Germinal center (tissue), 1 donor: ENCODE results near the gene ZC2HC1C.
"Not testable (repeated sequence)": the region's sequence is repeated elsewhere in the genome, so short reads cannot be mapped to it uniquely, and the experiment has no call there.

ENCODE experiments used
- DNase-seq: peaks from one replicate; pipeline ENCODE4 v3.0.0; 2012; ENCODE audit warnings: mixed read lengths, low spot score

ZC2HC1C gene

DNA sequence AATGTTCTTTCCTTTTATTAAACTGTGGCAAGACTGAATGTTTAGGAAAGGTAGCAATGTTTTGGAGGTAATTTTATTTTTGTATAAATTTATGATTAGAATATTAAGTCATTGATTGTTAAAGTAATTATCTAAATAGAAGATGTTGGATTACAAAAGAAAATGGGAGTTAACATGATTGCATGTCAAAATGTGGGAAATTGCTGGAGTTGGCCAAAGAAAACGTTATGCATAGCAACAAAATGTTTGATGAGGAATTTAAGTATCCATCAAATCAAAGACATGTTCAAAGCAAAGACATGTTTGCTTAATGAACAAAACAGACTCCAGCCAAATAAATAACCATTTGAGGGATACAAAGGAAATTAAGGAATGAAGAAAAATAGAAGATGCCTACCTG lies 15.0 kb upstream of the ZC2HC1C start:
- DNase-seq: no peak

DNA sequence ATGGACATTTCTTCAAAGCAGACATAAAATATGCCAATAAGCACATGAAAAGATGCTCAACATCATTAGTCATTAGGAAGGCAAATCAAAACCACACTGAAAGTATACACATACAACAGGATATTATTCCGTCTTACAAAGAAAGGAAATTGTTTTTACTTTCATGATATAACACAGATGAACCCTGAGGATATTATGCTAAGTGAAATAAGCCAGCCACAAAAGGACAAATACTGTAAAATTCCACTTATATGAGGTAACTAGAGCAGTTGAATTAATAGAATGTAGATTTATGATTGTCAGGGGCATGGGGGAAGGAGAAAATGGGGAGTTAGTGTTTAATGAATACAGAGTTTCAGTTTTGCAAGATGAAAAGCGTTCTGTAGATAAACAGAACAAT lies 9.8 kb upstream of the ZC2HC1C start:
- no peak for DNase-seq

DNA sequence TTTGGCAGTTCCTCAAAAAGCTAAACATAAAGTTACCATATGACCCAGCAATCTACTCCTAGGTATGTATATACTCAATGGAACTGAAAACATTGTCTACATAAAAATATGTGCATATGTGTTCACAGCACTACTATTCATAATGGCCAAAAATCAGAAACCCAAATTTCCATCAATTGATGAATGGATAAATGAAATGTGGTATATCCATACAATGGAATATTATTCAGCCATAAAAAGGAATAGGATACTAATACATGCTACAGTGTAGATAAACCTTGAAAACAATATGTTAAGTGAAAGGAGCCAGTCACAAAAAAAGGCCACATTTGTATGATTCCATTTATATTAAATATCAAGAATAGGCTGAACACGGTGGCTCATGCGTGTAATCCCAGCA lies 9.0 kb upstream of the ZC2HC1C start:
- no peak for DNase-seq

DNA sequence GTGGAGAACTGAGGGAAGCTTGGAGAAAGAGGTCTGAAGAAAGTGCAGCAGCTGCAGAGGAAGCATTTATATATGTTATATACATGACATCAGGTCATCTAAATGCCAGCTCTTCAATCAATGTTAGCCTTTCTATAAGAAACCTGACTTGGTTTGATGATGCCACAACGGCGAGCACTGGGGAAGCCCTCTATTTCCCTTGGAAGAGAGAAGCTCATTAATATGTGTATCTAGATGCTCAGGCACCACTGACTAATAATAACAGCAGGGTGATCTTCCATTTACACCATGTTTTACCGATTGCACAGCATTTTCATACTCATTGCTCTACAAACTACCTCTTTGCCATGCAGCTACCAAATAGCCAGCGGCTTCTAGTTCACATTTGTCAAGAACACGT lies 6.4 kb upstream of the ZC2HC1C start:
- no peak for DNase-seq

DNA sequence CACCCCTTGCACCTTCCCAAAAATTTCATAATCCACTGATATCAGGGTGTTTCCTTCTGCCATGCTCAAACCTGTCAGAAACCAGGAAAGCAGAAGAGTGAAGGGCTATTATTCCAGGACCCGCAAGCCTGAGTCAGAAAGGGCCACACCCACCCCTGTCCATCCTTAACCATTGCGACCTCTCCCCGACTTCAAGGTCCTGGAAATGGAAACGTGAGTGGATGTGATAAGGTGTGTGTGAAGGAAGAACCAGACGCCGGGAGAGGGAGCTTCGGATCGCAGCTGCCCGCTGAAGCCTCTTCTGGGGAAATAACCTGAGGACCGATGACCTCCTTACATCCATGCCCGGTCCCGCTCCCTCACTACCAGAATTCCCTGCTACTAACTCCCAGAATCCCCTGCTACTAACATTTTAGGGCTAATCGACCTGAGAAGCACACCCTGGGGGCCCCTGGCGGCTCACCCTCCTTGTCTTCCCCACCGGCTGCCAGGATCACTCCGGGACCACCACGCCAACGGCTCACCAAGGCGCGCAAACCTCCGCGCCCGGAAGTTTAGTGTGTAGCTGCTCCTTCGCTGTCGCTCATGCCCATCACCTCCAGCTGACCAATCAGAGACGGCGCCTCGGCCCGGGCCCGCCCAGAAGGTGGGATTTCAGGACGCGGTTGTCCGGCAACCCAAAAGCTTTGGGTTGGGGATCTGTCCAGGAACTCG lies 5.8 kb upstream of the ZC2HC1C start, which contains the start of gene ACYP1:
ACYP1 (minus strand) TSS at position 534 of the 714 bp plus-strand sequence; CDS start at position 63, 471 bp downstream.
- DNase-seq: peak; percentile 94

DNA sequence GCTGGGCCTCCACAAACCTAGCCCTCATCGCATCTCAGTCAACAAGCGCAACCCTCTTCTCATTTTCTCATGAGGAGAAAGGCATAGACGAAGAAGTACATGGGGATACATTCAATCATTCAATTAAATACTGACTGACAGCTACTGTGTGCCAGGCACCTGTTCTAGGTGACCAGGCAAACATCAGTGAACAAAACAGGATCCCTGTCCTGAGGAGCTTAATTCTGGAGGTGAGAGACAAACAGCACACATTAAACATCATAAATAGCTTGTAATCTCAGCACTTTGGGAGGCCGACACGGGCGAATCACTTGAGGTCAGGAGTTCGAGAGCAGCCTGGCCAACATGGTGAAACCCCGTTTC lies 5.3 kb upstream of the ZC2HC1C start:
- DNase-seq: no peak

DNA sequence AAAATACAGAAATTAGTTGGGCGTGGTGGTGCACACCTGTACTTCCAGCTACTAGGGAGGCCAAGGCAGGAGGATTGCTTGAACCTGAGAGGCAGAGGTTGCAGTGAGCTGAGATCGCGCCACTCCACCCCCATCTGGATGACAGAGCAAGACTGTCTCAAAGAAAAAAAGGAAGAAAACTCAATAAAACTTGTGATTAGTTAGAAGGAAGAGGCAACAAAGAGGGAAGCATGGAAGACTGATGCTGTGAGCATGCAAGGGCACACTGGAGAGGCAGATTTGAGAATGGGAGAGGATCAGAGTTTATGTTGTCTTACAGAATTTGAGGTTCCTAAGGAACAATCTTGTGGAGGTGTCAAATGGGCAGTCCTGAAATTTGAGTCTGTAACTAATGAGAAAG lies 2.8 kb upstream of the ZC2HC1C start:
- DNase-seq: no peak

DNA sequence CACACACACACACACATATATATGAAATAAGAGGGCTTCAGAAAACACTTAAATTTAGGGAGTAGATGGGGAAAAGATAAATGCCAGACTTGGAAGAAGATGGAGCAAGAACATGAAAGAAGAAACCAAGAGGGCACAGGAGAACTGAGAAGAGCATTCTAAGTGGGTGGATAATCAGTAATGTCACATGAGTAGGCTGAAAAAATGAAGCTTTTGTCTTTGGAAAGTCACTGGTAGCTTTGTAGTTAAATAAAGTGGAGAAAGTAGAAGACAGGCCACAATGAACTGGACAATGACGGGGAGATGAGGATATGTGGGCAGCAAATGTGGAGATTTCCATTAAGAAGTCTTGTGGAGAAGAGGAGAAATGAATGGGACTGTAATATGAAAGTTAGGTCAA lies 2.2 kb upstream of the ZC2HC1C start:
- DNase-seq: no peak

DNA sequence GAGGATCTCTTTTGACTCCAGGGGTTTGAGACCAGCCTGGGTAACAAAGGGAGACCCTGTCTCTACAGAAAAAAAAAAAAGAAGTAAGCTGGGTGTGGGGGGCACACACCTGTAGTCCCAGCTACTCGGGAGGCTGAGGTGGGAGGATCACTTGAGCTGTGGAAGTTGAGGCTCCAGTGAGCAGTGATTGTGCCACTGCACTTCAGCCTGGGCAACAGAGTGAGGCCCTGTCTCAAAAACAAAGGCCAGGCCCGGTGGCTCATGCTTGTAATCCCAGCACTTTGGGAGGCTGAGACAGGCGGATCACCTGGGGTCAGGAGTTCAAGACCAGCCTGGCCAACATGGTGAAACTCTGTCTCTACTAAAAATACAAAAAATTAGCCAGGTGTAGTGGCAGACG lies 1.7 kb upstream of the ZC2HC1C start:
- DNase-seq: not testable (repeated sequence)

DNA sequence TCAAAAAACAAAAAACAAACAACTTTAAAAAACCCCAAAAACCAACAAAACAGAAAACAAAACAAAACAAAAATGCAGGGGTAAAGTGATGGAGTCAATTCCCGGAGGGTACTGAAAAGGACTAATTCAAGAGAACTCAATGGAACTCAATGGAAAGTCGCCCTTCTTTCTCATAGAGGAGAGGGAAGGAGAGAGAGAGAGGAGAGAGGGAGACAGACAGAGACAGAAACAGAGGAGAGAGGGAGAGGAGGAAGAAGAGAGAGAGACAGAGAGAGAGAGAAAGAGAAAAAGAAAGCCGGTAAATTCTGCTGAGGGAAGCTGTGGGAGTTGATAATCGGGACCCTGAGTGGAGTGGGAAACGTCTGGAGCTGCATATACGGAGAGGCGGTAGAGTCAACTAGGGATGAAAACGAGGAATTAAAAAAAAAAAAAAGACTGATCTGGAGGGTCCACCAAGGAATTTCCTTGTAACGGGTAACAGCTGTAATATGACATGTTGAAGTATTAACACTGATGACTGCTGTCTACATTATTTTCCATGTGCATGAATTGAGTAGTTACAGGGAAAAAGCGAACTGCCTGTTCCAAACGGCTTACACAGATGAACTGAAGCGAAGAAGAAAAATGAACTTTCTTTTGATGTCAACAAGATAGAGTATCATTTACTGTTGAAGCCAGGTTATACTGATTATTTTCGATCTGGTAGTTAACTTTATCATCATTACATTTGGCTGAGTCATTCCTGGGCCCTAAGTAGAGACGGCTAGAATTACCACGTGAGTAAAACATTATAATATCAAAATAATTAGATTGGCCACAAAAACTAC lies 934 bp upstream of the ZC2HC1C start:
- DNase-seq: no peak

DNA sequence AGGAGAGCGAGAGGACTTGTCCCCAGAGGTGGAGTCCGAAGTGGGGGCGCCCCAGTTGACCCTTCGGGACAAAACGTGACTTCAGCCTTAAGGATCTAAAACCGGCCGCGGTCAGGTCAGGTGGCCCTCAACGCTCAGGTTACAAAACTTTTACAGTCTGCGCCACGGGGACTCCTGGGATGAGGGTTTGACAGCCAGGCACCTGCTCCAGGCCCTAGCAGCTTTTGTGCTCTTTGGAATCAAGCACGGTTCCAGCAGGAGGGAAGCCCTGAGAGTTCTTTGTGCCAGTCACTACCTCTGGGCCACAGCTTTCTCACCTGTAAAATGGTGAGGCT lies 337 bp downstream of the ZC2HC1C start:
- no peak for DNase-seq

DNA sequence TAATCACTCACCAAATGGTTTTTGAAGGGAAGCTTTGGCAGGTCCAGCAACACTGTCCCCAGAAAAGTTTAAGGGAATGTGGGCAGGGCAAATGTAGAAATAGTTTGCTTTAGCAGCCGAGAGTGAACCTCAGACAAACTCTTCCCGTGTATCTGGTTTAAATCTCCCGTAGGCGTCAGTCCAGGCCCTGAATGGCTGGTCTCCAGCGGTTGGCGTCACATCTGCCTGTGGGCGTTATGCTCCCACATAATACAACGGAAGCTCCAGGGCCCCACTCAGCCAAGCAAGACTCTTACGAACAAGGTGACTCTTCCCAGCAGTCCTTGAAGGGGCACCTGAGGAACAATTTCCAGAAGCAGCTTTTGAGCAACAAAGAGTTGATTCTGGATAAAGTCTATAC lies 942 bp downstream of the ZC2HC1C start:
- DNase-seq: no peak

DNA sequence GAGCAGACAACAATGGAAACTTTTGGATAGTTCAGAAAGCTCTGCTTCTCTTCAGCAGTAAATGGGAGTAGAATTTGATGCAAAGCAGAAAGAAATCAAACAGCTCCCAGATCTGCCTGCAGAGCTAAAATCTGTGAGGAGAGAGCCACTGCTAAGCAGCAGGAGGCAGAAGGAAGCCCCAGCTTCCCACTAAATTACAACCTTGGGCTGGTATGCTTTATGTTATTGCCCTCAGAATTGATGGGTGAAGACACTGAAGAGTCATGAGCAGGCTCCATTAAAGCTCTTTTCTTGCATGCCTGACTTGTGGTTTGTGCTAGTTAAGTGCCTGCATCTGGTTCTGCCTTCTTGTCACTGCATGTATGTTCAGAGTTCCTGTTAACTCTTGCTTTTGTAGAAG lies 8.4 kb downstream of the ZC2HC1C start:
- DNase-seq: no peak

DNA sequence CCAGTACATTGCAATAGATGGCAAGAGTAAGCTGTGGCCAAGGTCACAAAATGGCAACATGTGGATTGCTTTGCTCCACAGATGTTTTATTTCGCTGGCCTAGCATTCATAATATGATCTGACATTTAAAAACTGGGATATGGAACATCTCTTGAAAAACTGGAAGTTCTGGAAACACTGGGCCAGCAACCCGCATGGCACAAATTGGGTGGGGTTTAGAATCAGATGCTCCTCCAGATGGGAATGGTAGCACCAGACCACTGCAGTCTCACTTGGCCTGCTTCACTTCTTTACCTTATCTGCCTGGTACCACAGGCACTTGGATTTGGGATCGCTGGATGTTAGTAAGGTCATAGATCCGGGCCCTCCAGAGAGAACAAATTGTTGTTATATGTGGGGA lies 10.1 kb downstream of the ZC2HC1C start:
- no peak for DNase-seq

DNA sequence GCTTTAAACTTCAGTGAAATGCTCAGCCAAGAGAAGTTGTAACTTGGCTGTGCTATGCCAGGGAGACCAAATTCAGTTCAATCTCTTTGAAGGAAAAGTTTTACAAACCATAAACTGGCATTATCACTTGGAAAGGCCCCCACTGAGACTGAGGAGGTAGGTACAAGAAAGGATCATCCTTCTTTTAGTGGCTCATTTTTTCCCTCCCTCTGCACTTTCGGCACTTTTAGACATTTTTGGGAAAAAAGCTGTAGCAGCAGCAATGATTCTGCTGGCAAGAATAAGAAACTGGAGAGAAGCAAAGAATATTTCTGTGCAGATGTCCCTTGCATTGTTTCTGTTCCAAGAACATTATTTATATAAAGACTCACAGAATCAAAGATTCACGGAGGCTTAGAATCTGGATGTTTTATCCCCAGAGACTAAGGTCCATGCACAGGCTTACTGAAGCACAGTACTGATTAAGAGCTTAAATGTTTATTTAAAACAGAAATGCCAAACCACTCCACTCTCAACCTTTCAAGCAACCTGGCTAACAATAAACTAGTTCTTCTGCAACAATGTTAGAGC lies 12.3 kb downstream of the ZC2HC1C start:
- DNase-seq: no peak

DNA sequence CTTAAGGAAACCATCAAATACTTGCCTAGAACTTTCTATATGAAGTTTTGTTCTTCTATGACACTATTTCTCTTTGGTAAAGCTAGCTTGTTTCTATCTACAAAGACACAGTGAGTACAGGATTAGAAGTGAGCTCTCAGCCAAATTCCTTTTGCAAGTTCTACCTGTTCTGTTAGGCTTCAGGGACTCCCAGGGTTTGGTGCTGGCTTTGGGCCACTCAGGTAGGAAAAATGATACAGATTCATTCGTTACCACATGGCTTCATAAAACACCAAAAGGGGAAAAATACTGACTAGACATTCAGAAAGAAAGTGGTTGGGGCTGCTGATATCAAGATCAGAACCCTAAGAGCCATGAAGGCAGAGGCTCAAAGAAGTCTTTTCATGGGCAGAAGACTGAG lies 13.8 kb downstream of the ZC2HC1C start:
- no peak for DNase-seq

DNA sequence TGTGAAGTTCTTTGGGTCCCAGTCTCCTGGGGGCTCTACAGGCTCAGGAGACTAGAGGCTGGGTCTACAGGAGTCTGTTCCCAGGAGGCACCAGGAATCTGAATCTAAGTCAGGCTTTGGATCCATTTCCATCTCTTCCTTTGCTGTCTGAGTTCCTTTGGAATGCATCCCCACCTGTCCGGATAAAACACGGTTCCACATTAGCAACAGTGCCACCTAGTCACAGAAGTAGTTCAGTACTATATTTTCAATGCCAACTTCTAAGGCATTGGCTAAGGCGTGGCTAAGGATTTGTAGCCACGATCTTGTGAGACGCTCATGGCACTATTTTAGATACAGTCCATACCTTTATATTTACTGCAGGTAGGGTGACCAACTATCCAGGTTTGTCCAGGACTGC lies 15.1 kb downstream of the ZC2HC1C start:
- no peak for DNase-seq

DNA sequence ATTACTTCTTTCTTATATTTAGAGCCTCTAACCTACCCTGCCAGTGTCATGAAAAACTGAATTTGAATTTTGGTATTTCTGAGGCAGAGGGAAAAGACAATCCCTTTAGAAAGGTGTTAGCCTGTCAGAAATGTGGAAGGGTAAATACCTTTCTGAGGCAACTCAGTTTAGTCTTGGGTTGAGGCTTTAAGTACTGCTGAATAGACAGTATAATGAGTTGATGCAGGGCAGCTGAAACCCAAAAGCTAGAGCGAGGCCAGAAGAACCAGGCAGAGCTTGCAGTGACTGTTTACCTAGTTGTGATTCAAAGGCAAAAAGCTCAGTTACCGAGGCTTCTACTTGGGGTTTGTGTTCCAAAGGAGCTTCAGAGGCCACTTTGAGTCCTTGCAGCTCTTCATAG lies 18.7 kb downstream of the ZC2HC1C start:
- DNase-seq: no peak

DNA sequence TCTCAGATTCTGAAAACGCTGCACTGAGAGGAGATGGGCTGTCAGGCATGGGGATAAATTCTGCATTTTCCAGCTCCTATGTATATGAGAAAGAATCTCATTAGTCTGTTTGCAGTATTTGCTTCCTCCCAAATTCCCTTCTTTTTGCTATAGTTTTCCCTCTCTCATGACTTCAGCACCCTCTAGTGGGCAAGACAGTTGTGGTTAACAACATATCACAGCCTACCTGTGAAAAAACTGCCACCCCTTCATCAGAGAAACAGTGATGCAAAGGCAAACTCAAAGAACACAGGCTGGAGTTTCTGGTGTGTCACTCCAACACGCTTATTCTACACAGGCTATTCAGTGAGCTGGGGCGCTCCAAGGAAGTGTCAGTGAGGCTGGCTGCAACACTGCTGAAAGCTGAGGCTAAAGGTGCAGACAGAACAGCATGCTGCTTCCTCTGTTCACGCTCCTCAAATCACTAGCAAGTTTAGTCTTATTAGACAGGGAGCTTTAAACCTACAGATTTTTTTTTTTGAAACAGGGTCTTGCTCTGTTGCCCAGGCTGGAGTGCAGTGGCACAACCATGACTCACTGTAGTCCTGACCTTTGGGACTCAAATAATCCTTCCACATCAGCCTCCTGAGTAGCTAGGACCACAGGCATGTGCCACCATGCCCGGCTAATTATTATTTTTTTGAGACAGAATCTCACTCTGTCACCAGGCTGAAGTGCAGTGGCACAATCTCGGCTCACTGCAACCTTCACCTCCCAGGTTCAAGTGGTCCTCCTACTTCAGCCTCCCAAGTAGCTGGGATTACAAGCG lies 19.3 kb downstream of the ZC2HC1C start:
- DNase-seq: peak; percentile 34

DNA sequence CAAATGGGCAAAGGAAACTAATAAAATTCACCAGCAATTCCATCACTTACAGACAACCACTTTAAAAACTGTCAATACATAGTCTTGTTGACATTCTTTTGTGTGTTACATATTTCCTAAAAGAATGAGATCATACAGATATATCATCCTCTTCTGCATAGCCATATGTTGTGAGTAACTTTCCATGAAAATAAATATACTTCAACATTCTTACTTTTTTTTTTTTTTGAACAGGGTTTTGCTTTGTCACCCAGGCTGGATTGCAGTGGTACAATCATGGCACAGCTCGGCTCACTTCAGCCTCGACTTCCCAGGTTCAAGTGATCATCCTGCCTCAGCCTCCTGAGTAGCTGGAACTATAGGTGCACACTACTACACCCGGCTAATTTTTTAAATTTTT lies 20.9 kb downstream of the ZC2HC1C start:
- DNase-seq: no peak

DNA sequence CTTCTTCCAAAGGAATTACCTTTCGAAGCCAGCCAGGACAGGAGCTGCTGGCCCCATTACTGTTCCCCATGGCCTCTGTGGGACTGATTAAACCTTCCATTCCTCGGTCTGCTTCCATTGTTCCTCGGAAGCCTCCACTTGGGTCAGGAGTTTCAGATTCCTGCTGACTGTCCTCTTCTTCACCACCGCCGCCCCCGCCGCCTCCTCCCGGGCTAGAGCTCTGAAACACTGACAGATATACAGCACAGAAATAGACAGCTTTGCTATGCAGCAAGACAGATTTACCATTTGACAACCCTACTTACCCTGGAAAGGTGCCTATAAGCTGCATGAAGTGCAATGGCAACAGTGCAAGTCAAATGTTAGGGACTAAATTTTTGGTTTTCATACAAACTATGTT lies 21.8 kb downstream of the ZC2HC1C start:
- DNase-seq: no peak

DNA sequence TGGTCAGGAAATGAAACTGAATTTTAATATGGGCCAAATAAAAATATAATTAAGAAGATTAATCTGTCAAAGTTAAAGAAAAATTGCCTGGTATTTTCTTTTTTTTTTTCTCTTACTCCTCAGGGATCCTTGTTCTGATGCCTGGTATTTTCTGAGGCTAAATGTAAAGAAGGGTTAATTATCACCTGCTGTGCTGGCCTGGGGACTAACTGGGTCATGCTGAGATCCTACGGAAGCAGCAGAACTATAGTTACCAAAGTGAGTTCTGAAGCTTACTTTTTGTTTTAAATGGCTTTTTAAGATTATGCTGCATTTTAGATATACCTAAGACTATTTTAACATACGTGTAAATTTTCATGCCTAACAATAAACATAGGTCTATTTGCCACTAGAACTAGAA lies 23.3 kb downstream of the ZC2HC1C start:
- DNase-seq: no peak

DNA sequence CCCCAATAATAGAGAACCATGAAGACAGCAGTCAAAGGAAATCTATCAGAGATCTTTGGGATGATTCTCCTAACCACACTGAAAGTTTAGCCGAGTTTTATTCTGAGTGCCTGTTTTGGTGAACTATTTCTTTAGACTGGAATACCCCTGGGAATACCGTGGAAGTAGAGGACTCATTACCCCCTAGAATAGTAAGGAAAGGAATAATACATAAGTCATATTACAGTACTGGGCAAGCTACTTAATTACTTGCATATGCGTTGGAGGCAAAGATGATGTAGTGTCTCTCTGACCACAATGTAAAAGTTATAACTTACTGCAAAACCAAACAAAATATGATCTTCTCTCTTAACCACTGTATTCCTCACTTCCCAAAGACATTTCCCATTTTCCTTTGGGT lies 25.5 kb downstream of the ZC2HC1C start:
- no peak for DNase-seq
